H9 (cell line): ENCODE measurements around the gene PRMT7. TPM values are rescaled to one million over a fixed set of nuclear protein-coding genes. Genes with fewer than 3 reads are reported as not detected.

ENCODE experiments used
- DNase-seq: peaks from one replicate; pipeline ENCODE4 v3.0.0-alpha.2; 2017
- H2AFZ ChIP-seq: one replicate; pipeline ENCODE4 v1.6.1; 2013; ENCODE audit warnings: mild to moderate bottlenecking, low read length, control low read depth, moderate library complexity
- H2AK5ac ChIP-seq: 2 replicates; pipeline ENCODE4 v1.6.1; 2013; ENCODE audit warnings: low read length, control low read depth, mixed read lengths; ENCODE audit not compliant: insufficient read length
- H2BK120ac ChIP-seq: one replicate; pipeline ENCODE4 v1.6.1; 2013; ENCODE audit warnings: low read depth, mild to moderate bottlenecking, low read length, control low read depth, inconsistent platforms; ENCODE audit not compliant: poor library complexity, severe bottlenecking
- H2BK12ac ChIP-seq: 2 replicates; pipeline ENCODE4 v1.6.1; 2013; ENCODE audit warnings: low read length, control low read depth, mixed read lengths, low read depth; ENCODE audit not compliant: insufficient read length
- H2BK15ac ChIP-seq: 2 replicates; pipeline ENCODE4 v1.6.1; 2013; ENCODE audit warnings: low read depth, low read length, control low read depth
- H2BK20ac ChIP-seq: one replicate; pipeline ENCODE4 v1.6.1; 2013; ENCODE audit warnings: low read depth, mild to moderate bottlenecking, low read length, control low read depth, inconsistent platforms; ENCODE audit not compliant: poor library complexity, severe bottlenecking
- H2BK5ac ChIP-seq: 2 replicates; pipeline ENCODE4 v1.6.1; 2013; ENCODE audit warnings: low read length, control low read depth, mixed read lengths; ENCODE audit not compliant: insufficient read length
- H3K14ac ChIP-seq: 2 replicates; pipeline ENCODE4 v1.6.1; 2013; ENCODE audit warnings: low read length, control low read depth; ENCODE audit not compliant: insufficient read depth
- H3K18ac ChIP-seq: 2 replicates; pipeline ENCODE4 v1.6.1; 2013; ENCODE audit warnings: low read depth, mild to moderate bottlenecking, mixed read lengths, low read length, control low read depth; ENCODE audit not compliant: insufficient read length
- H3K23ac ChIP-seq: 2 replicates; pipeline ENCODE4 v1.6.1; 2013; ENCODE audit warnings: low read length, control low read depth, mixed read lengths, low read depth; ENCODE audit not compliant: insufficient read length
- H3K23me2 ChIP-seq: 2 replicates; pipeline ENCODE4 v1.6.1; 2013; ENCODE audit warnings: low read depth, mild to moderate bottlenecking, mixed read lengths, low read length, control low read depth; ENCODE audit not compliant: insufficient read length, poor library complexity, severe bottlenecking
- H3K27ac ChIP-seq: 2 replicates; pipeline ENCODE4 v1.5.1; 2013; ENCODE audit warnings: low read length, control low read depth, mixed read lengths, low read depth; ENCODE audit not compliant: insufficient read length
- H3K27me3 ChIP-seq: 2 replicates; pipeline ENCODE4 v1.6.1; 2013; ENCODE audit warnings: low read length, control low read depth, inconsistent platforms; ENCODE audit not compliant: insufficient read depth
- H3K4ac ChIP-seq: 2 replicates; pipeline ENCODE4 v1.6.1; 2013; ENCODE audit warnings: low read depth, mild to moderate bottlenecking, control low read depth, inconsistent platforms, low read length, moderate library complexity
- H3K4me1 ChIP-seq: 2 replicates; pipeline ENCODE4 v1.6.1; 2013; ENCODE audit warnings: low read length, control low read depth, inconsistent platforms; ENCODE audit not compliant: insufficient read depth
- H3K4me2 ChIP-seq: 2 replicates; pipeline ENCODE4 v1.6.1; 2013; ENCODE audit warnings: low read length, control low read depth, mixed read lengths; ENCODE audit not compliant: insufficient read length, insufficient read depth
- H3K56ac ChIP-seq: 2 replicates; pipeline ENCODE4 v1.6.1; 2013; ENCODE audit warnings: low read depth, mild to moderate bottlenecking, mixed read lengths, low read length, control low read depth; ENCODE audit not compliant: insufficient read length
- H3K79me1 ChIP-seq: 2 replicates; pipeline ENCODE4 v1.6.1; 2013; ENCODE audit warnings: low read depth, mild to moderate bottlenecking, moderate library complexity, low read length, control low read depth, inconsistent platforms; ENCODE audit not compliant: insufficient read depth, poor library complexity, severe bottlenecking
- H3K79me2 ChIP-seq: 2 replicates; pipeline ENCODE4 v1.6.1; 2013; ENCODE audit warnings: low read length, control low read depth, inconsistent platforms; ENCODE audit not compliant: insufficient read depth
- H3K9ac ChIP-seq: 2 replicates; pipeline ENCODE4 v1.6.1; 2013; ENCODE audit warnings: low read length, control low read depth, mixed read lengths; ENCODE audit not compliant: insufficient read length; ENCODE audit errors: extremely low read depth
- H3K9me3 ChIP-seq: one replicate; pipeline ENCODE4 v1.6.1; 2013; ENCODE audit warnings: low read depth, low read length, inconsistent platforms; ENCODE audit not compliant: control insufficient read depth
- H3T11ph ChIP-seq: one replicate; pipeline ENCODE4 v1.6.1; 2013; ENCODE audit warnings: mild to moderate bottlenecking, low read length, control low read depth, inconsistent platforms
- H4K20me1 ChIP-seq: one replicate; pipeline ENCODE4 v1.6.1; 2013; ENCODE audit not compliant: control insufficient read depth, insufficient read length, insufficient read depth
- H4K5ac ChIP-seq: 2 replicates; pipeline ENCODE4 v1.6.1; 2013; ENCODE audit warnings: low read depth, mild to moderate bottlenecking, mixed read lengths, low read length, control low read depth; ENCODE audit not compliant: insufficient read length
- H4K8ac ChIP-seq: replicated peaks from 2 replicates; pipeline ENCODE4 v1.6.1; 2013; ENCODE audit warnings: low read length, control low read depth, mixed read lengths, low read depth; ENCODE audit not compliant: insufficient read length
- H4K91ac ChIP-seq: 2 replicates; pipeline ENCODE4 v1.6.1; 2013; ENCODE audit warnings: low read depth, mild to moderate bottlenecking, moderate library complexity, mixed read lengths, low read length, control low read depth; ENCODE audit not compliant: insufficient read length
- H3K27ac Mint-ChIP-seq, 3 experiments: 2 replicates in 2 of 3; 3 replicates in 1 of 3; pipeline ENCODE4 v1.8.0; 2020 to 2021; ENCODE audit warnings: mixed read lengths in 3 of 3, mild to moderate bottlenecking in 1 of 3, moderate library complexity in 1 of 3
- H3K27me3 Mint-ChIP-seq: 2 replicates; pipeline ENCODE4 v1.8.0; 2021; ENCODE audit warnings: low read depth, mild to moderate bottlenecking, moderate library complexity, mixed read lengths
- H3K36me3 Mint-ChIP-seq, 3 experiments: 2 replicates in 2 of 3; 3 replicates in 1 of 3; pipeline ENCODE4 v1.8.0; 2020 to 2021; ENCODE audit warnings: low read depth in 3 of 3, mixed read lengths in 3 of 3; ENCODE audit not compliant: insufficient read depth in 1 of 3
- H3K4me1 Mint-ChIP-seq, 2 experiments: 2 replicates each; pipeline ENCODE4 v1.8.0; 2020; ENCODE audit warnings: mixed read lengths in 2 of 2
- H3K4me3 Mint-ChIP-seq, 2 experiments: 2 replicates in 1 of 2; 3 replicates in 1 of 2; pipeline ENCODE4 v1.8.0; 2020 to 2021; ENCODE audit warnings: mild to moderate bottlenecking in 2 of 2, mixed read lengths in 2 of 2, moderate library complexity in 1 of 2
- H3K9me3 Mint-ChIP-seq, 2 experiments: 2 replicates in 1 of 2; 3 replicates in 1 of 2; pipeline ENCODE4 v1.8.0; 2020; ENCODE audit warnings: mild to moderate bottlenecking in 2 of 2, mixed read lengths in 2 of 2, moderate library complexity in 1 of 2
- WGBS: extraction: QIAGEN DNeasy Blood & Tissue Kit; methylation state at CpG from one replicate; pipeline ENCODE4 v1.1.7; 2013; ENCODE audit warnings: missing lambda C conversion rate, low lambda C conversion rate, mixed read lengths; ENCODE audit not compliant: insufficient read length; ENCODE audit errors: extremely low coverage; 5-methylcytosine and 5-hydroxymethylcytosine counted together
- total RNA-seq: library from RNA; stranded (reverse); gene quantifications from 2 replicates; pipeline ENCODE4 v1.2.1, GENCODE V29; 2021
- TF ChIP-seq, protein P1 (sequence below): fragments of 200-600 bp; sonication (generic); conservative IDR thresholded peaks from 3 replicates; pipeline ENCODE4 v1.8.0; 2021; ENCODE audit warnings: antibody characterized with exemption, mild to moderate bottlenecking

Gene PRMT7
- total RNA-seq, 1 experiment from 2014 or later: 56.6 TPM

DNA sequence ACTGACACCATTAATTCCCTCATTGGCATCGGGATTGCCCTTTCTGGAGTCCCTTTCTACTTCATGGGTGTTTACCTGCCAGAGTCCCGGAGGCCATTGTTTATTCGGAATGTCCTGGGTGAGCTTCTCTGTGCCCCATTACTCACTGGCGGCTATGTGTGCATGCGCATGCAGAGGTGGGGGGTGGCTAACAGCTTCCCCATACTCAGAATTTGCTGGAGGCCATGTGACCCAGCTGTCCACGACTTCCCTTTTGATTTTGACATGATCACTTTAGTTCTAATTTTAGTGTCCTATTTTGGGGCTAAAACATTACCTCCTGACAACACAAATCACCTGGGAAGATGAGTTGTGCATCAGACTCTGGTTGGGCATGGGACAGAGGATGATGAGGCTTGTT is 14.1 kb upstream of the PRMT7 start:
- Histone ChIP-seq H2BK15ac (no peak overlapping the region), H3K4me2 (no peak overlapping the region), H2AFZ (no peak overlapping the region), H4K91ac (no peak overlapping the region), H3K14ac (no peak overlapping the region), H3K79me2 (no peaks in the 10 kb centered on the region), H3K18ac (no peak overlapping the region), H4K20me1 (no peaks in the 10 kb centered on the region), H2BK5ac (no peak overlapping the region), H3K23ac (no peak overlapping the region), H3K23me2 (no peaks in the 10 kb centered on the region), H2BK120ac (no peak overlapping the region), H3K9me3 (no peaks in the 10 kb centered on the region), H2BK12ac (no peak overlapping the region), H3K27ac (no peak overlapping the region), H3K27me3 (no peaks in the 10 kb centered on the region), H3K4ac (no peak overlapping the region), H3K9ac (no peak overlapping the region), H4K5ac (no peak overlapping the region), H2BK20ac (no peak overlapping the region), H3K4me1 (no peaks in the 10 kb centered on the region), H3K79me1 (no peaks in the 10 kb centered on the region), H3K56ac (no peak overlapping the region), H3T11ph (no peak overlapping the region), H4K8ac (no peak overlapping the region), H2AK5ac (no peak overlapping the region)
- no CpG with 5 or more reads among the region's 6 CpGs for WGBS
- Mint-ChIP-seq H3K27ac (0 out of 7 replicates have a peak overlapping the region, but pooled peaks of 1 of the 3 experiments have one; percentile 4), H3K4me1 (0 out of 4 replicates have a peak, but pooled peaks cover 0 to 2% of the 10 kb centered on the region in 2 experiments), H3K4me3 (no peak overlapping the region), H3K36me3 (peaks cover 20 to 79% (median 41%) of the 10 kb centered on the region in 3 experiments; a peak in 6 of 7 replicates), H3K9me3 (no peaks in the 10 kb centered on the region), H3K27me3 (no peaks in the 10 kb centered on the region; the same call in 1 of the 2 replicates)
- DNase-seq: no peak
- TF ChIP-seq, protein P1, sequence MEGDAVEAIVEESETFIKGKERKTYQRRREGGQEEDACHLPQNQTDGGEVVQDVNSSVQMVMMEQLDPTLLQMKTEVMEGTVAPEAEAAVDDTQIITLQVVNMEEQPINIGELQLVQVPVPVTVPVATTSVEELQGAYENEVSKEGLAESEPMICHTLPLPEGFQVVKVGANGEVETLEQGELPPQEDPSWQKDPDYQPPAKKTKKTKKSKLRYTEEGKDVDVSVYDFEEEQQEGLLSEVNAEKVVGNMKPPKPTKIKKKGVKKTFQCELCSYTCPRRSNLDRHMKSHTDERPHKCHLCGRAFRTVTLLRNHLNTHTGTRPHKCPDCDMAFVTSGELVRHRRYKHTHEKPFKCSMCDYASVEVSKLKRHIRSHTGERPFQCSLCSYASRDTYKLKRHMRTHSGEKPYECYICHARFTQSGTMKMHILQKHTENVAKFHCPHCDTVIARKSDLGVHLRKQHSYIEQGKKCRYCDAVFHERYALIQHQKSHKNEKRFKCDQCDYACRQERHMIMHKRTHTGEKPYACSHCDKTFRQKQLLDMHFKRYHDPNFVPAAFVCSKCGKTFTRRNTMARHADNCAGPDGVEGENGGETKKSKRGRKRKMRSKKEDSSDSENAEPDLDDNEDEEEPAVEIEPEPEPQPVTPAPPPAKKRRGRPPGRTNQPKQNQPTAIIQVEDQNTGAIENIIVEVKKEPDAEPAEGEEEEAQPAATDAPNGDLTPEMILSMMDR: no peak
